OCI-LY7 (cell line): Measurements from ENCODE around the gene CHAF1A.

Source experiments
- CTCF ChIP-seq: fragments of 200-600 bp; sonication (generic); conservative IDR thresholded peaks from 2 replicates; pipeline ENCODE4 v1.5.1; 2014; ENCODE audit warnings: mild to moderate bottlenecking, antibody characterized with exemption, low read length, moderate library complexity, mixed read lengths
- EZH2phosphoT487 ChIP-seq: fragments of 200-600 bp; sonication (generic); IDR thresholded peaks from 2 replicates; pipeline ENCODE4 v1.6.1; 2018; ENCODE audit warnings: low read depth, borderline replicate concordance, mild to moderate bottlenecking, mixed run types, antibody characterized with exemption, low read length, moderate library complexity, mixed read lengths

- TF ChIP-seq CTCF (no peak), EZH2phosphoT487 (no peak)
Observed at GRCh38 chr19:4413588-4413987, 11.1 kb downstream of the CHAF1A start.
